Testis (tissue), 2 donors: ENCODE data around the gene SDK1.

Experiments used
- POLR2A ChIP-seq: fragments of 450-650 bp; IDR thresholded peaks from one replicate; pipeline ENCODE4 v1.6.1; 2017; ENCODE audit warnings: antibody characterized with exemption, mild to moderate bottlenecking, moderate library complexity
- TF ChIP-seq, protein P1 (sequence below), 3 experiments: fragments of 450-650 bp in 2 of 3; fragments of 200-600 bp in 1 of 3; sonication (generic) in 1 of 3; IDR thresholded peaks; one replicate each; pipeline ENCODE4 v1.5.1; 2016 to 2019; ENCODE audit warnings: antibody characterized with exemption in 3 of 3, mild to moderate bottlenecking in 2 of 3, moderate library complexity in 1 of 3

DNA sequence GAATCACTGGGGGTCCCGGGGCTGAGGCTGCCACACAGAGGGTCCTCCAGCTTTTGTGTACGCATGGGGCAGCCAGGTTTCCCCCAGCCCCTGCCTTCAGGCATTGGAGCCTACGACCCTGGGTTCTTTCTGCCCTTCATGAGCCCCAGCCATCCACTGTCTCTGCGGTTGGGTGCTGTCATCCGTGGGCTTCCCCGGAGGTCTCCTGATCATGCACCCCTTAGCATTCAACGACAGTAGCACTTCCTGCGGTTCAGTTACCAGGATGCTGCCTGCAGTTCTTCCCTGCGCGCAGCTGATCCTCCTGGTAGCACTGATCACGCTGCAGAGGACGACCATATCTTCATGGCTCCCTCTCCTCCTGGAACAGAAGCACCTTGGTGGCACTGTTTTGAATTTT lies 676.3 kb downstream of the SDK1 start:
- TF ChIP-seq, protein P1, sequence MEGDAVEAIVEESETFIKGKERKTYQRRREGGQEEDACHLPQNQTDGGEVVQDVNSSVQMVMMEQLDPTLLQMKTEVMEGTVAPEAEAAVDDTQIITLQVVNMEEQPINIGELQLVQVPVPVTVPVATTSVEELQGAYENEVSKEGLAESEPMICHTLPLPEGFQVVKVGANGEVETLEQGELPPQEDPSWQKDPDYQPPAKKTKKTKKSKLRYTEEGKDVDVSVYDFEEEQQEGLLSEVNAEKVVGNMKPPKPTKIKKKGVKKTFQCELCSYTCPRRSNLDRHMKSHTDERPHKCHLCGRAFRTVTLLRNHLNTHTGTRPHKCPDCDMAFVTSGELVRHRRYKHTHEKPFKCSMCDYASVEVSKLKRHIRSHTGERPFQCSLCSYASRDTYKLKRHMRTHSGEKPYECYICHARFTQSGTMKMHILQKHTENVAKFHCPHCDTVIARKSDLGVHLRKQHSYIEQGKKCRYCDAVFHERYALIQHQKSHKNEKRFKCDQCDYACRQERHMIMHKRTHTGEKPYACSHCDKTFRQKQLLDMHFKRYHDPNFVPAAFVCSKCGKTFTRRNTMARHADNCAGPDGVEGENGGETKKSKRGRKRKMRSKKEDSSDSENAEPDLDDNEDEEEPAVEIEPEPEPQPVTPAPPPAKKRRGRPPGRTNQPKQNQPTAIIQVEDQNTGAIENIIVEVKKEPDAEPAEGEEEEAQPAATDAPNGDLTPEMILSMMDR (IDR thresholded peaks at IDR 0.05) = no peak
- no peak for TF ChIP-seq POLR2A
